ENCODE measurements around the gene IDH2. TPM values are rescaled to one million over a fixed set of nuclear protein-coding genes. Genes with fewer than 3 reads are reported as not detected.

IDH2 gene
- total and polyA plus RNA-seq, 2 donors (not counting 3 experiments of a cell fraction or from before 2014, with no cell fraction given) = 123 to 127 TPM

DNA sequence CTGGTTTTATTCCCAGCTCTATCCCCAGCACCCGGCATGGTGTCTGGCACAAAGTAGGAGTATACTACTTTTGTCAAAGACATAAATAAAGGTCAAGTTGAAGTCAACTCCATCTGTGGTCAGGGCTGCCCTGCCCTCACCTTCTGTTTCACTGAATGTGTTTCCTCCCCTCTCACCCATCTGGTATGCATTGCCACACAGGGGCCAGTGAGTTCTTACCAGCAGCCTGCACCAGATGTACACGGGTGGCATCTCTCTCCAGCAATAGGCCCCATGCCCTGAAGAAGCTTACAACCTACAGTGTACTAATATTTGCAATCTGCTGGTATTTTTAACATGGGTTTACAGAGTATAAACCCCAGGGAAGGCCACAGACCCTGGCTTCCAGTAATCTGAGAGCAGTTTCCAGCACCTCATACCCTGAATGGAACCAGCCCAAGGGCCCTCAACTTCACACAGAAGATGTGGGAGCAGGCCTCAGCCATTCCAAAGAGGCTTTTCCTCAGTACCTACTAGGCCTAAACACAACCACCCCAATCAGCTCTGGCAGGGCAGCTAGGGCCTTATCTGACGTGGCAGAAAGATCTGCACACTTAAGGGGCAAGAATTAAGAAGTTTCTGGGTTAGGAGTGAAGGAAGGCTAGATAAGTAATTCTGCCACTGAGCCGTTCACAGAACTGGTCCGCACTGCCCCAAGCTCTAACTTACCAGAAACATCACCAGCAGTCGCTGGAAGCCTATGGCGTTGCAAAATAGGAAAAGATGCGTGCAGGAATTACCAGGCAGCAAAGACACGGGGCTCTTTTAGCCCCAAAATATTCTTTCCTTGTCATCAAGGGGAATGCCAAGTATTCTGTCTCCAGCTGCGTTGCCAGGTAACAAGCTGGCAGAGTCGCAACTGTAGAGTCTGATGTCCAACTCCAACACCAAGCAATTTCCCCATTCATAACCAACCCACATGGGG is 2.1 kb downstream of the IDH2 start:
- H3K9me3 ChIP-seq (replicated peaks; ENCODE audit: control insufficient read depth, insufficient read depth, low read length) = no peaks in the 10 kb centered on the region
- no peak overlapping the region for H3K9ac ChIP-seq (replicated peaks; ENCODE audit: extremely low read depth, insufficient read depth, low read length)
- no peak overlapping the region for H2AFZ ChIP-seq (ENCODE audit: low read depth, low read length)
- H4K20me1 ChIP-seq (replicated peaks; ENCODE audit: control insufficient read depth, extremely low read depth, insufficient read depth, low read length) = no peaks in the 10 kb centered on the region
- intact Hi-C loops (cut with micrococcal nuclease) (loop anchor here (5.0 kb wide), 1 partner anchor 132 kb away; the partner anchor contains the start of genes CIB1 and GDPGP1), dilution Hi-C loops (cut with MboI; ENCODE audit: extremely low pct_ligation_motif_present, low sequenced_read_pairs) (no loop called here)
- H3K27ac ChIP-seq (ENCODE audit: insufficient read depth, low read depth, low read length) = no peak overlapping the region
- H3K4me3 ChIP-seq (replicated peaks in 1 of 3; ENCODE audit: insufficient read depth in 1 of 3, low read depth in 1 of 3, low read length in 3 of 3) = no peak overlapping the region
- ChIA-PET CTCF (interaction anchor here (1.9 kb wide), 1 partner anchor 13 kb away, joined by 19 read pairs; no protein-coding TSS in a partner anchor), POLR2A (interaction anchor here (0.5 kb wide), 1 partner anchor 42 kb away, joined by 3 read pairs; no protein-coding TSS in a partner anchor)
- FAIRE-seq (no peak), DNase-seq (ENCODE audit: low read depth, low spot score) (no peak)
- H3K4me1 ChIP-seq (ENCODE audit: control insufficient read depth, extremely low read depth, insufficient read depth, low read length) = peaks cover 18% of the 10 kb centered on the region
- H3K4me2 ChIP-seq (ENCODE audit: insufficient read depth, low read length) = no peak overlapping the region
- no peak for TF ChIP-seq POLR2AphosphoS5 (IDR thresholded peaks at IDR 0.05; ENCODE audit: insufficient read depth, low read depth, low read length)
- TF ChIP-seq, protein P1, sequence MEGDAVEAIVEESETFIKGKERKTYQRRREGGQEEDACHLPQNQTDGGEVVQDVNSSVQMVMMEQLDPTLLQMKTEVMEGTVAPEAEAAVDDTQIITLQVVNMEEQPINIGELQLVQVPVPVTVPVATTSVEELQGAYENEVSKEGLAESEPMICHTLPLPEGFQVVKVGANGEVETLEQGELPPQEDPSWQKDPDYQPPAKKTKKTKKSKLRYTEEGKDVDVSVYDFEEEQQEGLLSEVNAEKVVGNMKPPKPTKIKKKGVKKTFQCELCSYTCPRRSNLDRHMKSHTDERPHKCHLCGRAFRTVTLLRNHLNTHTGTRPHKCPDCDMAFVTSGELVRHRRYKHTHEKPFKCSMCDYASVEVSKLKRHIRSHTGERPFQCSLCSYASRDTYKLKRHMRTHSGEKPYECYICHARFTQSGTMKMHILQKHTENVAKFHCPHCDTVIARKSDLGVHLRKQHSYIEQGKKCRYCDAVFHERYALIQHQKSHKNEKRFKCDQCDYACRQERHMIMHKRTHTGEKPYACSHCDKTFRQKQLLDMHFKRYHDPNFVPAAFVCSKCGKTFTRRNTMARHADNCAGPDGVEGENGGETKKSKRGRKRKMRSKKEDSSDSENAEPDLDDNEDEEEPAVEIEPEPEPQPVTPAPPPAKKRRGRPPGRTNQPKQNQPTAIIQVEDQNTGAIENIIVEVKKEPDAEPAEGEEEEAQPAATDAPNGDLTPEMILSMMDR (IDR thresholded peaks at IDR 0.05; ENCODE audit: extremely low read depth in 1 of 2, insufficient read depth in 1 of 2, low read depth in 1 of 2, low read length in 2 of 2) = no peak
- TF ChIP-seq, protein P2, sequence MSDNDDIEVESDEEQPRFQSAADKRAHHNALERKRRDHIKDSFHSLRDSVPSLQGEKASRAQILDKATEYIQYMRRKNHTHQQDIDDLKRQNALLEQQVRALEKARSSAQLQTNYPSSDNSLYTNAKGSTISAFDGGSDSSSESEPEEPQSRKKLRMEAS (IDR thresholded peaks at IDR 0.05; ENCODE audit: insufficient read depth, insufficient read length) = no peak
- H3K79me2 ChIP-seq (ENCODE audit: control insufficient read depth, insufficient read depth, low read length) = peaks cover 30% of the 10 kb centered on the region
- BruUV-seq (replicated peaks) = no TSS peak
- peaks cover 0 to 1% of the 10 kb centered on the region in 2 experiments for H3K36me3 ChIP-seq (ENCODE audit: control insufficient read depth in 2 of 2, extremely low read depth in 1 of 2, insufficient read depth in 2 of 2, low read length in 2 of 2)
- no peaks in the 10 kb centered on the region for H3K27me3 ChIP-seq (ENCODE audit: control insufficient read depth in 2 of 2, insufficient read depth in 2 of 2, low read length in 2 of 2)
- H3K9me1 ChIP-seq (replicated peaks; ENCODE audit: control insufficient read depth, extremely low read depth, insufficient read depth, low read length) = no peaks in the 10 kb centered on the region

Measured in endothelial cell of umbilical vein (primary cell).